HG03196 (cell line): Measurements from ENCODE around the gene SAMD5.

ENCODE experiments used
- ATAC-seq: cut with Tn5 transposase; IDR thresholded peaks from one replicate; pipeline ENCODE4 v1.9.1; 2021; ENCODE audit not compliant: unreplicated experiment

The SAMD5 gene

GRCh38 chr6:147508042-147508865 is at the start of gene SAMD5:
Gene SAMD5 (plus strand): TSS chr6:147508690. CDS start chr6:147508929, 239 bp downstream.
- ATAC-seq = peak; percentile 55

GRCh38 chr6:147459780-147460179 is 48.7 kb upstream of the SAMD5 start:
- ATAC-seq = no peak

GRCh38 chr6:147463651-147464050 is 44.8 kb upstream of the SAMD5 start:
- ATAC-seq = no peak

GRCh38 chr6:147467428-147467827 is 41.1 kb upstream of the SAMD5 start:
- ATAC-seq = no peak

GRCh38 chr6:147467886-147468285 is 40.6 kb upstream of the SAMD5 start:
- no peak for ATAC-seq

- no peak for ATAC-seq
These were observed 39.9 kb upstream of the SAMD5 start for GRCh38 chr6:147468634-147469033.

GRCh38 chr6:147479857-147480256 is 28.6 kb upstream of the SAMD5 start:
- ATAC-seq = no peak

GRCh38 chr6:147486683-147487082 is 21.8 kb upstream of the SAMD5 start:
- no peak for ATAC-seq

GRCh38 chr6:147497472-147497871 is 11.0 kb upstream of the SAMD5 start:
- no peak for ATAC-seq

GRCh38 chr6:147503587-147503986 is 4.9 kb upstream of the SAMD5 start:
- ATAC-seq = no peak

- no peak for ATAC-seq
These were observed 3.6 kb upstream of the SAMD5 start for GRCh38 chr6:147504848-147505247.

GRCh38 chr6:147506704-147507114 is 1.8 kb upstream of the SAMD5 start:
- peak; percentile 44 for ATAC-seq

- peak; percentile 2 for ATAC-seq
These were observed 1.1 kb upstream of the SAMD5 start for GRCh38 chr6:147507162-147508041.

- ATAC-seq = no peak
These were observed 547 bp downstream of the SAMD5 start for GRCh38 chr6:147508866-147509608.

GRCh38 chr6:147509891-147510290 is 1.4 kb downstream of the SAMD5 start:
- peak; percentile 51 for ATAC-seq

- ATAC-seq = no peak
These were observed 2.6 kb downstream of the SAMD5 start for GRCh38 chr6:147510929-147511590.

GRCh38 chr6:147514831-147515230 is 6.3 kb downstream of the SAMD5 start:
- ATAC-seq = no peak

GRCh38 chr6:147515327-147515726 is 6.8 kb downstream of the SAMD5 start:
- ATAC-seq = no peak

- ATAC-seq = no peak
These were observed 14.1 kb downstream of the SAMD5 start for GRCh38 chr6:147522597-147522996.

- no peak for ATAC-seq
These were observed 17.2 kb downstream of the SAMD5 start for GRCh38 chr6:147525519-147526209.
